HepG2 (cell line): Measurements from ENCODE around the gene RTF1. TPM values are rescaled to one million over a fixed set of nuclear protein-coding genes. Genes with fewer than 3 reads are reported as not detected.

ENCODE experiments used
- ATF2 ChIP-seq: sonication (generic); formaldehyde crosslinking; IDR thresholded peaks from 2 replicates; pipeline ENCODE4 v1.4.0; 2020; ENCODE audit warnings: missing genetic modification reagents
- CREB1 ChIP-seq, 2 experiments: fragments of 450-650 bp in 1 of 2; IDR thresholded peaks; 2 replicates each; pipeline ENCODE4 v1.6.1; 2016 to 2017; ENCODE audit warnings: control low read depth in 1 of 2, mild to moderate bottlenecking in 1 of 2, missing compliant biosample characterization in 1 of 2, missing genetic modification characterization in 1 of 2
- DMAP1 ChIP-seq: IDR thresholded peaks from 2 replicates; pipeline ENCODE4 v1.6.1; 2016
- DNMT3B ChIP-seq: conservative IDR thresholded peaks from 2 replicates; pipeline ENCODE4 v1.6.1; 2016; ENCODE audit warnings: missing biosample characterization, control low read depth
- FLYWCH1 ChIP-seq: sonication (generic); formaldehyde crosslinking; IDR thresholded peaks from 2 replicates; pipeline ENCODE4 v1.8.1; 2023; ENCODE audit warnings: mild to moderate bottlenecking, missing genetic modification reagents
- KLF6 ChIP-seq: IDR thresholded peaks from 2 replicates; pipeline ENCODE4 v1.8.0; 2016; ENCODE audit warnings: missing biosample characterization, missing genetic modification reagents
- MIER2 ChIP-seq: IDR thresholded peaks from 2 replicates; pipeline ENCODE4 v1.6.1; 2016; ENCODE audit warnings: missing biosample characterization, missing genetic modification reagents
- NFYC ChIP-seq: IDR thresholded peaks from 2 replicates; pipeline ENCODE4 v1.6.1; 2016; ENCODE audit warnings: missing genetic modification reagents, missing compliant biosample characterization
- PPARG ChIP-seq: conservative IDR thresholded peaks from 2 replicates; pipeline ENCODE4 v1.6.1; 2016; ENCODE audit warnings: missing biosample characterization, missing genetic modification reagents
- SNAPC2 ChIP-seq: sonication (generic); formaldehyde crosslinking; IDR thresholded peaks from 2 replicates; pipeline ENCODE4 v1.8.1; 2022; ENCODE audit warnings: mild to moderate bottlenecking, missing genetic modification reagents
- SP140L ChIP-seq: sonication (generic); formaldehyde crosslinking; IDR thresholded peaks from 2 replicates; pipeline ENCODE4 v1.4.0; 2020; ENCODE audit warnings: missing genetic modification reagents, borderline replicate concordance
- ZFYVE20 ChIP-seq: sonication (generic); formaldehyde crosslinking; IDR thresholded peaks from 2 replicates; pipeline ENCODE4 v1.8.0; 2023; ENCODE audit warnings: low read depth, mild to moderate bottlenecking, moderate library complexity, missing genetic modification reagents, borderline replicate concordance
- ZKSCAN5 ChIP-seq: sonication (generic); formaldehyde crosslinking; IDR thresholded peaks from 2 replicates; pipeline ENCODE4 v1.5.1; 2020; ENCODE audit warnings: mild to moderate bottlenecking, missing genetic modification reagents
- ZNF235 ChIP-seq: sonication (generic); formaldehyde crosslinking; IDR thresholded peaks from 2 replicates; pipeline ENCODE4 v1.8.1; 2023; ENCODE audit warnings: mild to moderate bottlenecking, missing genetic modification reagents, borderline replicate concordance
- ZNF317 ChIP-seq: sonication (generic); formaldehyde crosslinking; IDR thresholded peaks from 2 replicates; pipeline ENCODE4 v1.5.0; 2020; ENCODE audit warnings: mild to moderate bottlenecking, missing genetic modification reagents
- ZNF326 ChIP-seq: sonication (generic); formaldehyde crosslinking; IDR thresholded peaks from 2 replicates; pipeline ENCODE4 v1.4.0; 2020; ENCODE audit warnings: missing genetic modification reagents, borderline replicate concordance
- ZNF577 ChIP-seq: sonication (generic); formaldehyde crosslinking; IDR thresholded peaks from 2 replicates; pipeline ENCODE4 v1.4.0; 2020; ENCODE audit warnings: mild to moderate bottlenecking, low read depth, missing genetic modification reagents, borderline replicate concordance
- ZNF589 ChIP-seq: sonication (generic); formaldehyde crosslinking; conservative IDR thresholded peaks from 2 replicates; pipeline ENCODE4 v1.8.0; 2022; ENCODE audit warnings: mild to moderate bottlenecking, moderate library complexity, missing genetic modification reagents
- ZNF776 ChIP-seq: sonication (generic); formaldehyde crosslinking; IDR thresholded peaks from 2 replicates; pipeline ENCODE4 v1.4.0; 2020; ENCODE audit warnings: mild to moderate bottlenecking, missing genetic modification reagents
- ZNF878 ChIP-seq: sonication (generic); formaldehyde crosslinking; IDR thresholded peaks from 2 replicates; pipeline ENCODE4 v1.8.1; 2023; ENCODE audit warnings: mild to moderate bottlenecking, missing genetic modification reagents, moderate library complexity
- polyA plus RNA-seq, 8 experiments: library from polyadenylated mRNA; depleted of rRNA in 3 of 8; stranded (reverse) in 7 of 8; unstranded in 1 of 8; fragments of >200 nt; fragmentation: Illumina TruSeq in 4 of 8; extraction: Trizol in 4 of 8; gene quantifications; 2 replicates each; pipeline versions ENCODE4 v1.2.1 to v1.2.3, GENCODE V29; 2011 to 2016; ENCODE audit warnings: low read depth in 4 of 8, missing spikeins in 1 of 8, mixed read lengths in 1 of 8; ENCODE audit not compliant: insufficient read depth in 1 of 8
- total RNA-seq, 5 experiments: library from RNA; depleted of rRNA; stranded (reverse); fragments of >200 nt; fragmentation: Illumina TruSeq; extraction: Trizol; gene quantifications; 2 replicates each; pipeline ENCODE4 v1.2.3, GENCODE V29; 2016; ENCODE audit warnings: low read depth in 1 of 5
- TF ChIP-seq, protein P1 (sequence below): sonication (generic); formaldehyde crosslinking; IDR thresholded peaks from 2 replicates; pipeline ENCODE4 v1.4.0; 2020; ENCODE audit warnings: missing genetic modification reagents, borderline replicate concordance
- TF ChIP-seq, protein P2 (sequence below): sonication (generic); formaldehyde crosslinking; IDR thresholded peaks from 2 replicates; pipeline ENCODE4 v1.5.0; 2020; ENCODE audit warnings: mild to moderate bottlenecking, missing genetic modification reagents
- TF ChIP-seq, protein P3 (sequence below): sonication (generic); formaldehyde crosslinking; IDR thresholded peaks from 2 replicates; pipeline ENCODE4 v1.4.0; 2020; ENCODE audit warnings: mild to moderate bottlenecking, missing genetic modification reagents

The RTF1 gene
- total and polyA plus RNA-seq, 2 of the 13 experiments (the other 11 are each of a cell fraction or from before 2014, with no cell fraction given), result 13.9 to 17.9 TPM

GRCh38 chr15:41416742-41417417 lies at the start of gene RTF1 (continued):
- TF ChIP-seq, protein P1, sequence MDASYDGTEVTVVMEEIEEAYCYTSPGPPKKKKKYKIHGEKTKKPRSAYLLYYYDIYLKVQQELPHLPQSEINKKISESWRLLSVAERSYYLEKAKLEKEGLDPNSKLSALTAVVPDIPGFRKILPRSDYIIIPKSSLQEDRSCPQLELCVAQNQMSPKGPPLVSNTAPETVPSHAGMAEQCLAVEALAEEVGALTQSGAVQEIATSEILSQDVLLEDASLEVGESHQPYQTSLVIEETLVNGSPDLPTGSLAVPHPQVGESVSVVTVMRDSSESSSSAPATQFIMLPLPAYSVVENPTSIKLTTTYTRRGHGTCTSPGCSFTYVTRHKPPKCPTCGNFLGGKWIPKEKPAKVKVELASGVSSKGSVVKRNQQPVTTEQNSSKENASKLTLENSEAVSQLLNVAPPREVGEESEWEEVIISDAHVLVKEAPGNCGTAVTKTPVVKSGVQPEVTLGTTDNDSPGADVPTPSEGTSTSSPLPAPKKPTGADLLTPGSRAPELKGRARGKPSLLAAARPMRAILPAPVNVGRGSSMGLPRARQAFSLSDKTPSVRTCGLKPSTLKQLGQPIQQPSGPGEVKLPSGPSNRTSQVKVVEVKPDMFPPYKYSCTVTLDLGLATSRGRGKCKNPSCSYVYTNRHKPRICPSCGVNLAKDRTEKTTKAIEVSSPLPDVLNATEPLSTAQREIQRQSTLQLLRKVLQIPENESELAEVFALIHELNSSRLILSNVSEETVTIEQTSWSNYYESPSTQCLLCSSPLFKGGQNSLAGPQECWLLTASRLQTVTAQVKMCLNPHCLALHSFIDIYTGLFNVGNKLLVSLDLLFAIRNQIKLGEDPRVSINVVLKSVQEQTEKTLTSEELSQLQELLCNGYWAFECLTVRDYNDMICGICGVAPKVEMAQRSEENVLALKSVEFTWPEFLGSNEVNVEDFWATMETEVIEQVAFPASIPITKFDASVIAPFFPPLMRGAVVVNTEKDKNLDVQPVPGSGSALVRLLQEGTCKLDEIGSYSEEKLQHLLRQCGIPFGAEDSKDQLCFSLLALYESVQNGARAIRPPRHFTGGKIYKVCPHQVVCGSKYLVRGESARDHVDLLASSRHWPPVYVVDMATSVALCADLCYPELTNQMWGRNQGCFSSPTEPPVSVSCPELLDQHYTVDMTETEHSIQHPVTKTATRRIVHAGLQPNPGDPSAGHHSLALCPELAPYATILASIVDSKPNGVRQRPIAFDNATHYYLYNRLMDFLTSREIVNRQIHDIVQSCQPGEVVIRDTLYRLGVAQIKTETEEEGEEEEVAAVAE, result 0 out of 2 replicates have a peak, but pooled peaks have one; percentile 33
- TF ChIP-seq, protein P2, sequence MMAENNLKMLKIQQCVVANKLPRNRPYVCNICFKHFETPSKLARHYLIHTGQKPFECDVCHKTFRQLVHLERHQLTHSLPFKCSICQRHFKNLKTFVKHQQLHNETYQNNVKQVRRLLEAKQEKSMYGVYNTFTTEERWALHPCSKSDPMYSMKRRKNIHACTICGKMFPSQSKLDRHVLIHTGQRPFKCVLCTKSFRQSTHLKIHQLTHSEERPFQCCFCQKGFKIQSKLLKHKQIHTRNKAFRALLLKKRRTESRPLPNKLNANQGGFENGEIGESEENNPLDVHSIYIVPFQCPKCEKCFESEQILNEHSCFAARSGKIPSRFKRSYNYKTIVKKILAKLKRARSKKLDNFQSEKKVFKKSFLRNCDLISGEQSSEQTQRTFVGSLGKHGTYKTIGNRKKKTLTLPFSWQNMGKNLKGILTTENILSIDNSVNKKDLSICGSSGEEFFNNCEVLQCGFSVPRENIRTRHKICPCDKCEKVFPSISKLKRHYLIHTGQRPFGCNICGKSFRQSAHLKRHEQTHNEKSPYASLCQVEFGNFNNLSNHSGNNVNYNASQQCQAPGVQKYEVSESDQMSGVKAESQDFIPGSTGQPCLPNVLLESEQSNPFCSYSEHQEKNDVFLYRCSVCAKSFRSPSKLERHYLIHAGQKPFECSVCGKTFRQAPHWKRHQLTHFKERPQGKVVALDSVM (CRISPR knock-in tag), result no peak; the same call in 1 of the 2 replicates
- TF ChIP-seq KLF6, result 0 out of 2 replicates have a peak, but pooled peaks have one; percentile 23
- TF ChIP-seq ZNF326 (CRISPR knock-in tag), result no peak
- no peak for TF ChIP-seq ZNF878 (CRISPR knock-in tag)
- no peak for TF ChIP-seq ZFYVE20 (CRISPR knock-in tag)
- TF ChIP-seq NFYC (CRISPR knock-in tag), result no peak
- peak; percentile 94; the same call in 1 of the 2 replicates for TF ChIP-seq DMAP1 (CRISPR knock-in tag)
- TF ChIP-seq SNAPC2, result no peak
- no peak for TF ChIP-seq ZNF235
- no peak for TF ChIP-seq FLYWCH1 (CRISPR knock-in tag)
- no peak for TF ChIP-seq MIER2
- no peak for TF ChIP-seq ATF2 (CRISPR knock-in tag)
- TF ChIP-seq ZNF776, result peak; percentile 45; the same call in 1 of the 2 replicates
- TF ChIP-seq, protein P3, sequence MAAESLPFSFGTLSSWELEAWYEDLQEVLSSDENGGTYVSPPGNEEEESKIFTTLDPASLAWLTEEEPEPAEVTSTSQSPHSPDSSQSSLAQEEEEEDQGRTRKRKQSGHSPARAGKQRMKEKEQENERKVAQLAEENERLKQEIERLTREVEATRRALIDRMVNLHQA (CRISPR knock-in tag), result no peak
- no peak for TF ChIP-seq ZKSCAN5
- 0 out of 2 replicates have a peak, but pooled peaks have one; percentile 49 for TF ChIP-seq ZNF589
- peak; percentile 50; the same call in 1 of the 2 replicates for TF ChIP-seq CREB1 (IDR thresholded peaks at IDR 0.05)
- TF ChIP-seq CREB1 (CRISPR knock-in tag; IDR thresholded peaks at IDR 0.05), result no peak; the same call in 1 of the 2 replicates
- no peak for TF ChIP-seq DNMT3B (CRISPR knock-in tag)
- peak; percentile 71; the same call in 1 of the 2 replicates for TF ChIP-seq ZNF317 (CRISPR knock-in tag)
- TF ChIP-seq PPARG (CRISPR knock-in tag), result no peak
- no peak for TF ChIP-seq SP140L (CRISPR knock-in tag)
- no peak for TF ChIP-seq ZNF577 (CRISPR knock-in tag)
